Sigmoid colon (tissue), 4 donors: ENCODE data around the gene PRSS38.

Experiments used
- CTCF ChIP-seq, 4 experiments: fragments of 450-650 bp in 3 of 4; fragments of 200-600 bp in 1 of 4; IDR thresholded peaks; one replicate each; pipeline ENCODE4 v1.5.1; 2016 to 2019; ENCODE audit warnings: antibody characterized with exemption in 4 of 4, mild to moderate bottlenecking in 3 of 4, moderate library complexity in 2 of 4
- EP300 ChIP-seq, 4 donors: sonication (generic); formaldehyde crosslinking; IDR thresholded peaks; one replicate each; pipeline ENCODE4 v1.6.1; 2017; ENCODE audit warnings: antibody characterized with exemption in 4 of 4
- POLR2A ChIP-seq, 2 donors: fragments of 450-650 bp; IDR thresholded peaks; one replicate each; pipeline ENCODE4 v1.6.1; 2016; ENCODE audit warnings: antibody characterized with exemption in 2 of 2, mild to moderate bottlenecking in 2 of 2, moderate library complexity in 2 of 2
- POLR2AphosphoS5 ChIP-seq, 4 donors: sonication (generic); formaldehyde crosslinking; IDR thresholded peaks; one replicate each; pipeline ENCODE4 v1.6.1; 2017; ENCODE audit warnings: antibody characterized with exemption in 4 of 4

- TF ChIP-seq CTCF (IDR thresholded peaks at IDR 0.05) (no peak), POLR2AphosphoS5 (IDR thresholded peaks at IDR 0.05) (no peak), POLR2A (IDR thresholded peaks at IDR 0.05) (no peak), EP300 (IDR thresholded peaks at IDR 0.05) (no peak)
These were observed 19.7 kb upstream of the PRSS38 start for GRCh38 chr1:227795732-227796131.
